GM23338 (cell line): ENCODE results near the gene SIRT3. TPM values are rescaled to one million over a fixed set of nuclear protein-coding genes. Genes with fewer than 3 reads are reported as not detected.

ENCODE experiments used
- ATAC-seq: fragments of 200-7000 bp; cut with Tn5 transposase; 3 replicates; pipeline ENCODE4 v1.9.1; 2020
- DNase-seq: peaks from one replicate; pipeline ENCODE4 v3.0.0-alpha.2; 2015; ENCODE audit warnings: low spot score
- H2AFZ ChIP-seq: fragments of 200-600 bp; sonication (generic); 2 replicates; pipeline ENCODE4 v1.8.0; 2016; ENCODE audit warnings: antibody characterized with exemption, mild to moderate bottlenecking, moderate library complexity
- H3F3A ChIP-seq: fragments of 200-600 bp; sonication (generic); replicated peaks from 2 replicates; pipeline ENCODE4 v1.8.0; 2017; ENCODE audit warnings: antibody characterized with exemption, mixed run types, low read depth
- H3K27ac ChIP-seq: fragments of 200-600 bp; sonication (generic); 2 replicates; pipeline ENCODE4 v1.6.1; 2016; ENCODE audit warnings: low read depth
- H3K27me3 ChIP-seq: fragments of 200-600 bp; sonication (generic); 2 replicates; pipeline ENCODE4 v1.8.0; 2016; ENCODE audit warnings: mild to moderate bottlenecking, mixed run types, moderate library complexity; ENCODE audit not compliant: insufficient read depth
- H3K36me3 ChIP-seq: fragments of 200-600 bp; sonication (generic); 2 replicates; pipeline ENCODE4 v1.8.0; 2016; ENCODE audit warnings: mild to moderate bottlenecking; ENCODE audit not compliant: insufficient read depth
- H3K4me1 ChIP-seq: fragments of 200-600 bp; sonication (generic); 2 replicates; pipeline ENCODE4 v1.8.0; 2016; ENCODE audit warnings: mild to moderate bottlenecking, moderate library complexity; ENCODE audit not compliant: insufficient read depth
- H3K4me2 ChIP-seq: fragments of 200-600 bp; sonication (generic); 2 replicates; pipeline ENCODE4 v1.7.1; 2017; ENCODE audit warnings: mixed run types
- H3K4me3 ChIP-seq: fragments of 200-600 bp; sonication (generic); 2 replicates; pipeline ENCODE4 v1.6.1; 2016; ENCODE audit warnings: mixed run types
- H3K79me2 ChIP-seq: fragments of 200-600 bp; sonication (generic); replicated peaks from 2 replicates; pipeline ENCODE4 v1.8.0; 2017; ENCODE audit warnings: mild to moderate bottlenecking; ENCODE audit not compliant: insufficient read depth
- H3K9me2 ChIP-seq: fragments of 200-600 bp; sonication (generic); 2 replicates; pipeline ENCODE4 v1.8.0; 2017; ENCODE audit not compliant: insufficient read depth
- H4K20me1 ChIP-seq: fragments of 200-600 bp; sonication (generic); replicated peaks from 2 replicates; pipeline ENCODE4 v1.8.0; 2017; ENCODE audit warnings: mild to moderate bottlenecking; ENCODE audit not compliant: insufficient read depth
- H3K27ac Mint-ChIP-seq: 2 replicates; pipeline ENCODE4 v1.8.0; 2020; ENCODE audit warnings: inconsistent platforms, mild to moderate bottlenecking, moderate library complexity, mixed read lengths
- H3K27me3 Mint-ChIP-seq: 3 replicates; pipeline ENCODE4 v1.8.0; 2022; ENCODE audit warnings: low read depth, mild to moderate bottlenecking, moderate library complexity, mixed read lengths, inconsistent platforms; ENCODE audit not compliant: insufficient read depth, poor library complexity
- H3K36me3 Mint-ChIP-seq: 3 replicates; pipeline ENCODE4 v1.8.0; 2021; ENCODE audit warnings: low read depth, mild to moderate bottlenecking, inconsistent platforms, moderate library complexity, mixed read lengths
- H3K4me1 Mint-ChIP-seq: 3 replicates; pipeline ENCODE4 v1.8.0; 2020; ENCODE audit warnings: mild to moderate bottlenecking, inconsistent platforms, mixed read lengths
- H3K4me3 Mint-ChIP-seq: 3 replicates; pipeline ENCODE4 v1.8.0; 2021; ENCODE audit warnings: moderate library complexity, mild to moderate bottlenecking, inconsistent platforms, mixed read lengths
- H3K9me3 Mint-ChIP-seq: 3 replicates; pipeline ENCODE4 v1.8.0; 2020; ENCODE audit warnings: moderate library complexity, mild to moderate bottlenecking, inconsistent platforms, mixed read lengths
- CREB1 ChIP-seq: fragments of 250-450 bp; sonication (Bioruptor Pico); IDR thresholded peaks from 2 replicates; pipeline ENCODE4 v1.5.0; 2020; ENCODE audit warnings: low read depth, mild to moderate bottlenecking, moderate library complexity
- CTCF ChIP-seq, 2 experiments: fragments of 200-600 bp in 1 of 2; sonication (generic) in 1 of 2; conservative IDR thresholded peaks; 2 replicates each; pipeline versions ENCODE4 v1.5.1 to v1.6.1; 2016 to 2017; ENCODE audit warnings: antibody characterized with exemption in 2 of 2, low read depth in 2 of 2, mild to moderate bottlenecking in 2 of 2, moderate library complexity in 1 of 2
- JUNB ChIP-seq: IDR thresholded peaks from one replicate; pipeline ENCODE4 v1.6.1; 2016; ENCODE audit warnings: antibody characterized with exemption; ENCODE audit not compliant: unreplicated experiment
- NANOG ChIP-seq: IDR thresholded peaks from 2 replicates; pipeline ENCODE4 v1.6.1; 2016; ENCODE audit warnings: antibody characterized with exemption, borderline replicate concordance
- REST ChIP-seq: IDR thresholded peaks from one replicate; pipeline ENCODE4 v1.6.1; 2018; ENCODE audit warnings: antibody characterized with exemption; ENCODE audit not compliant: unreplicated experiment
- ZNF331 ChIP-seq: fragments of 250-450 bp; sonication (Bioruptor Pico); IDR thresholded peaks from 2 replicates; pipeline ENCODE4 v1.5.0; 2020; ENCODE audit warnings: low read depth, mild to moderate bottlenecking, moderate library complexity
- ZNF462 ChIP-seq: fragments of 250-450 bp; sonication (Bioruptor Pico); IDR thresholded peaks from 2 replicates; pipeline ENCODE4 v1.5.0; 2020; ENCODE audit warnings: mild to moderate bottlenecking, moderate library complexity
- polyA plus RNA-seq: library from polyadenylated mRNA; unstranded; fragments of >200 nt; fragmentation: Nextera tagmentation; extraction: Ambion mirVana; gene quantifications from 2 replicates; pipeline ENCODE4 v1.2.1, GENCODE V29; 2016
- total RNA-seq: library from RNA; depleted of rRNA; stranded (reverse); fragments of >200 nt; shearing (Covaris generic); gene quantifications from 2 replicates; pipeline ENCODE4 v1.2.3, GENCODE V29; 2014

Gene SIRT3
- total and polyA plus RNA-seq, 2 experiments from 2014 or later, result 7.0 to 11.4 TPM

GRCh38 chr11:200224-201003, 35.7 kb downstream of the SIRT3 start:
- Histone ChIP-seq H3K79me2 (no peaks in the 10 kb centered on the region), H3K27me3 (no peaks in the 10 kb centered on the region), H3K9me2 (no peaks in the 10 kb centered on the region), H3K36me3 (no peaks in the 10 kb centered on the region), H3K4me3 (no peak overlapping the region), H3F3A (no peaks in the 10 kb centered on the region), H3K4me1 (no peaks in the 10 kb centered on the region), H4K20me1 (no peaks in the 10 kb centered on the region; the same call in 1 of the 2 replicates), H3K4me2 (no peak overlapping the region), H3K27ac (no peak overlapping the region), H2AFZ (no peak overlapping the region)
- H3K36me3 Mint-ChIP-seq, result peaks cover 12% of the 10 kb centered on the region
- no peak overlapping the region for H3K4me3 Mint-ChIP-seq
- peaks cover 11% of the 10 kb centered on the region for H3K27me3 Mint-ChIP-seq
- H3K4me1 Mint-ChIP-seq, result no peaks in the 10 kb centered on the region; the same call in 2 of the 3 replicates
- DNase-seq (peak; percentile 17), ATAC-seq (peak; percentile 50)
- no peaks in the 10 kb centered on the region; the same call in 2 of the 3 replicates for H3K9me3 Mint-ChIP-seq
- no peak overlapping the region for H3K27ac Mint-ChIP-seq
- TF ChIP-seq NANOG (no peak), CTCF (conservative IDR thresholded peaks at IDR 0.05; ENCODE audit: low read depth in 2 of 2) (peak; percentile 8 to 24; a peak in 1 of 4 replicates)

- H3K27me3 ChIP-seq, result no peaks in the 10 kb centered on the region
- H3K4me3 Mint-ChIP-seq, result no peak overlapping the region
- H3K27me3 Mint-ChIP-seq, result peaks cover 11% of the 10 kb centered on the region
- H2AFZ ChIP-seq, result no peak overlapping the region
- no peaks in the 10 kb centered on the region for H3K36me3 ChIP-seq
- no peaks in the 10 kb centered on the region; the same call in 2 of the 3 replicates for H3K4me1 Mint-ChIP-seq
- no peak overlapping the region for H3K27ac ChIP-seq
- peak; percentile 60 for ATAC-seq
- H3K27ac Mint-ChIP-seq, result no peak overlapping the region
- H3K4me1 ChIP-seq, result no peaks in the 10 kb centered on the region
- DNase-seq, result peak; percentile 56
- no peaks in the 10 kb centered on the region for H3F3A ChIP-seq
- no peaks in the 10 kb centered on the region; the same call in 2 of the 3 replicates for H3K9me3 Mint-ChIP-seq
- H3K36me3 Mint-ChIP-seq, result peaks cover 12% of the 10 kb centered on the region
- H4K20me1 ChIP-seq, result no peaks in the 10 kb centered on the region; the same call in 1 of the 2 replicates
- H3K4me2 ChIP-seq, result no peak overlapping the region
- no peaks in the 10 kb centered on the region for H3K9me2 ChIP-seq
- no peak overlapping the region for H3K4me3 ChIP-seq
- H3K79me2 ChIP-seq, result no peaks in the 10 kb centered on the region
- TF ChIP-seq ZNF462 (CRISPR knock-in tag) (no peak), REST (no peak), JUNB (no peak), CREB1 (CRISPR knock-in tag) (no peak), ZNF331 (CRISPR knock-in tag) (no peak)
Measured at GRCh38 chr11:199782-200181, 36.4 kb downstream of the SIRT3 start.
